Heart right ventricle (tissue), 16 donors: Measurements from ENCODE around the gene COX4I1. TPM values are rescaled to one million over a fixed set of nuclear protein-coding genes. Genes with fewer than 3 reads are reported as not detected.

Experiments
- ATAC-seq, 8 donors: fragments of 200-7000 bp; cut with Tn5 transposase; one replicate each; pipeline ENCODE4 v1.9.1; 2020; ENCODE audit warnings: mild to moderate bottlenecking in 8 of 8, moderate library complexity in 8 of 8, moderate number of reproducible peaks in 1 of 8
- DNase-seq, 2 donors: peaks; one replicate each; pipeline ENCODE4 v3.0.0-alpha.2; 2020
- H3K27ac ChIP-seq, 10 donors: fragments of 200-600 bp; sonication (generic) in 2 of 10; one replicate each; pipeline versions ENCODE4 v1.5.0 to v1.8.0; 2020 to 2022; ENCODE audit warnings: mild to moderate bottlenecking in 3 of 10
- H3K27me3 ChIP-seq, 7 donors: fragments of 200-600 bp; one replicate each; pipeline ENCODE4 v1.8.0; 2021 to 2022; ENCODE audit warnings: mild to moderate bottlenecking in 2 of 7
- H3K36me3 ChIP-seq, 9 donors: fragments of 200-600 bp; sonication (generic) in 1 of 9; one replicate each; pipeline versions ENCODE4 v1.5.0 to v1.8.0; 2020 to 2022; ENCODE audit warnings: mild to moderate bottlenecking in 2 of 9
- H3K4me1 ChIP-seq, 9 donors: fragments of 200-600 bp; sonication (generic) in 1 of 9; one replicate each; pipeline versions ENCODE4 v1.5.0 to v1.8.0; 2020 to 2022; ENCODE audit warnings: mild to moderate bottlenecking in 4 of 9
- H3K4me3 ChIP-seq, 10 donors: fragments of 200-600 bp; sonication (generic) in 2 of 10; one replicate each; pipeline versions ENCODE4 v1.5.0 to v1.8.0; 2020 to 2022; ENCODE audit warnings: mild to moderate bottlenecking in 7 of 10, moderate library complexity in 2 of 10
- H3K9me3 ChIP-seq, 11 donors: fragments of 200-600 bp in 10 of 11; sonication (generic) in 2 of 11; one replicate each; pipeline versions ENCODE4 v1.5.0 to v1.8.0; 2013 to 2022; ENCODE audit warnings: mild to moderate bottlenecking in 2 of 11, control low read depth in 1 of 11, moderate library complexity in 1 of 11
- CTCF ChIP-seq, 9 donors: fragments of 200-600 bp; sonication (generic) in 2 of 9; IDR thresholded peaks; one replicate each; pipeline versions ENCODE4 v1.5.0 to v1.8.0; 2021 to 2022; ENCODE audit warnings: antibody characterized with exemption in 9 of 9, mild to moderate bottlenecking in 5 of 9, moderate library complexity in 1 of 9
- WGBS, 2 donors: extraction: QIAGEN DNeasy Blood & Tissue Kit; methylation state at CpG; one replicate each; pipeline ENCODE4 v1.1.7; 2013; ENCODE audit warnings: inconsistent platforms in 1 of 2; 5-methylcytosine and 5-hydroxymethylcytosine counted together
- intact Hi-C, 10 donors: fragments of 100-400 bp; cut with DNase I; formaldehyde crosslinking; loops; one replicate each; pipeline versions ENCODE4 v1.11.1 to v1.14.2; 2022
- polyA plus RNA-seq, 2 donors: library from polyadenylated mRNA; stranded (reverse); fragments of 200-250 nt; gene quantifications; one replicate each; pipeline ENCODE4 v1.2.3, GENCODE V29; 2013
- total RNA-seq, 10 donors: library from RNA; stranded (reverse); fragmentation: NEBNext Ultra II Directional in 3 of 10; extraction: Animal tissue kit (Norgen Biotek cat#: 25700) in 3 of 10; gene quantifications; one replicate each; pipeline versions ENCODE4 v1.2.1 to v1.2.4, GENCODE V29; 2021 to 2023
- donor health status: Arrhythmogenic right ventricular cardiomyopathy.
- donor health status: ischemic (EF 13 %, LVEDD 7.1; RV severe dilation, severe dysfunction).
- donor health status: healthy with polysubstance abuse.
- donor health status: DM: no; HTN: yes; CAD: no.
- donor health status: DM: no; HTN: no; CAD: no.
- donor health status: ischemic (EF 25% LVEDD 6.9; RV normal size, moderate dysfunction).
- donor health status: ischemic (EF 25% LVEDD 5.7; RV mildly dilated, moderate dysfunction).
- donor health status: healthy.
- donor health status: DM: yes; HTN: yes; CAD: no.
- donor health status: Ischemic cardiomyopathy.
- donor health status: ischemic (EF 35%, LVEDD 5.7; RV mildly dilated, moderate dysfunction).
- donor health status: nonischemic (EF 11% LVEDD 7.7; RV severe dilation, severe dysfunction).
- donor health status: DM: yes; HTN: yes; CAD: no.
- donor health status: PGD.
- donor health status: ischemic (EF 29% LVEDD 5.4; RV normal size, mild dysfunction).
- donor health status: nonischemic (EF 23%, LVEDD 6.1; RV moderate dilation, normal function).

Gene COX4I1
- total and polyA plus RNA-seq, 12 donors: 1,221 to 4,942 (median 1,955) TPM

- Histone ChIP-seq H3K4me1 (peaks cover 0 to 12% (median 0%) of the 10 kb centered on the region in 9 donors), H3K27ac (no peak overlapping the region), H3K4me3 (no peak overlapping the region), H3K9me3 (peaks cover 0 to 5% (median 0%) of the 10 kb centered on the region in 11 donors), H3K27me3 (no peaks in the 10 kb centered on the region), H3K36me3 (peaks cover 0 to 75% (median 19%) of the 10 kb centered on the region in 9 donors)
- TF ChIP-seq CTCF (IDR thresholded peaks at IDR 0.05): no peak
- DNase-seq (no peak), ATAC-seq (no peak)
- 84 to 94% methylated on average over 6 of the region's 6 CpGs for WGBS, 2 donors
- intact Hi-C loops: no loop called here
Observed at GRCh38 chr16:85789773-85790172, 9.7 kb upstream of the COX4I1 start.

- DNase-seq: no peak
- no peaks in the 10 kb centered on the region for H3K27me3 ChIP-seq
- no peak overlapping the region for H3K4me3 ChIP-seq
- TF ChIP-seq CTCF (IDR thresholded peaks at IDR 0.05): no peak
- intact Hi-C loops: no loop called here
- WGBS, 2 donors: 97 to 98% methylated on average over 5 of the region's 5 CpGs
- H3K4me1 ChIP-seq: peaks cover 3 to 30% (median 18%) of the 10 kb centered on the region in 9 donors
- H3K9me3 ChIP-seq: peaks cover 0 to 5% (median 0%) of the 10 kb centered on the region in 11 donors
- peaks cover 0 to 64% (median 11%) of the 10 kb centered on the region in 9 donors for H3K36me3 ChIP-seq
- ATAC-seq: no peak
- H3K27ac ChIP-seq: no peak overlapping the region
Observed at GRCh38 chr16:85793662-85794298, 5.7 kb upstream of the COX4I1 start.

GRCh38 chr16:85794696-85795095 lies 4.8 kb upstream of the COX4I1 start:
- H3K36me3 ChIP-seq: peaks cover 0 to 59% (median 11%) of the 10 kb centered on the region in 9 donors
- WGBS, 2 donors: 86 to 89% methylated on average over 8 of the region's 8 CpGs
- no peak for TF ChIP-seq CTCF (IDR thresholded peaks at IDR 0.05)
- intact Hi-C loops: no loop called here
- H3K9me3 ChIP-seq: peaks cover 0 to 5% (median 0%) of the 10 kb centered on the region in 11 donors
- DNase-seq (no peak), ATAC-seq (no peak)
- H3K4me3 ChIP-seq: no peak overlapping the region
- H3K27me3 ChIP-seq: no peaks in the 10 kb centered on the region
- no peak overlapping the region for H3K27ac ChIP-seq
- H3K4me1 ChIP-seq: peaks cover 3 to 27% (median 18%) of the 10 kb centered on the region in 9 donors

GRCh38 chr16:85796152-85796551 lies 3.3 kb upstream of the COX4I1 start:
- intact Hi-C loops: no loop called here

More at GRCh38 chr16:85796152-85796551, 3.3 kb upstream of the COX4I1 start:
- Histone ChIP-seq H3K27ac (no peak overlapping the region), H3K4me3 (no peak overlapping the region), H3K4me1 (peaks cover 9 to 35% (median 25%) of the 10 kb centered on the region in 9 donors), H3K27me3 (no peaks in the 10 kb centered on the region), H3K36me3 (peaks cover 0 to 63% (median 11%) of the 10 kb centered on the region in 9 donors), H3K9me3 (peaks cover 0 to 5% (median 0%) of the 10 kb centered on the region in 11 donors)
- WGBS, 2 donors: 85 to 90% methylated on average over 6 of the region's 6 CpGs
- DNase-seq (no peak), ATAC-seq (no peak)
- TF ChIP-seq CTCF (IDR thresholded peaks at IDR 0.05): no peak
